OCI-LY7 (cell line): ENCODE data around the gene ELFN1. TPM values are rescaled to one million over a fixed set of nuclear protein-coding genes. Genes with fewer than 3 reads are reported as not detected.

Experiments
- BruUV-seq: library from RNA; stranded (reverse); fragments of 400-500 nt; replicated peaks from 2 replicates; lab custom pipeline; 2021; lab: Mats Ljungman, UMichigan
- CTCF ChIA-PET: fragments of 300-600 bp; sonication (Branson Sonifier 250); formaldehyde crosslinking; loops from one replicate; lab custom pipeline; 2022; ENCODE audit warnings: antibody characterized with exemption; ENCODE audit not compliant: unreplicated experiment; lab: Charles Lee
- POLR2A ChIA-PET: fragments of 300-600 bp; sonication (Branson Sonifier 250); formaldehyde crosslinking; loops from one replicate; lab custom pipeline; 2022; ENCODE audit warnings: antibody characterized with exemption; lab: Charles Lee
- DNase-seq: peaks from one replicate; pipeline ENCODE4 v3.0.0-alpha.2; 2015; ENCODE audit warnings: low spot score
- H2AFZ ChIP-seq: fragments of 200-600 bp; sonication (generic), shearing (Covaris generic); 2 replicates; pipeline ENCODE4 v1.6.1; 2014; ENCODE audit warnings: mild to moderate bottlenecking, antibody characterized with exemption, low read length, moderate library complexity
- H3K27ac ChIP-seq: fragments of 200-600 bp; sonication (generic); 2 replicates; pipeline ENCODE4 v1.5.1; 2014; ENCODE audit warnings: mixed run types, low read depth, mild to moderate bottlenecking, moderate library complexity, low read length, inconsistent platforms; ENCODE audit not compliant: poor library complexity, severe bottlenecking
- H3K36me3 ChIP-seq: fragments of 200-600 bp; sonication (generic); 2 replicates; pipeline ENCODE4 v1.6.1; 2014; ENCODE audit warnings: mild to moderate bottlenecking, antibody characterized with exemption, low read length, moderate library complexity, mixed read lengths; ENCODE audit not compliant: insufficient read depth
- H3K4me1 ChIP-seq: fragments of 200-600 bp; sonication (generic); 2 replicates; pipeline ENCODE4 v1.5.1; 2014; ENCODE audit warnings: mild to moderate bottlenecking, low read length; ENCODE audit not compliant: insufficient read depth, poor library complexity, severe bottlenecking
- H3K4me2 ChIP-seq: fragments of 200-600 bp; sonication (generic); 2 replicates; pipeline ENCODE4 v1.6.1; 2014; ENCODE audit warnings: mild to moderate bottlenecking, low read length
- H3K4me3 ChIP-seq: fragments of 200-600 bp; sonication (generic); 2 replicates; pipeline ENCODE4 v1.5.1; 2014; ENCODE audit warnings: mild to moderate bottlenecking, low read depth, low read length; ENCODE audit not compliant: poor library complexity, severe bottlenecking
- H3K79me2 ChIP-seq: fragments of 200-600 bp; sonication (generic); 2 replicates; pipeline ENCODE4 v1.6.1; 2016; ENCODE audit warnings: low read depth, mild to moderate bottlenecking, low read length, moderate library complexity, mixed read lengths; ENCODE audit not compliant: insufficient read depth
- H3K9me2 ChIP-seq: fragments of 200-600 bp; sonication (generic); 2 replicates; pipeline ENCODE4 v1.6.1; 2016; ENCODE audit warnings: mild to moderate bottlenecking, low read length, mixed read lengths; ENCODE audit not compliant: insufficient read depth
- H3K9me3 ChIP-seq: fragments of 200-600 bp; sonication (generic); 2 replicates; pipeline ENCODE4 v1.6.1; 2014; ENCODE audit warnings: mild to moderate bottlenecking, mixed run types, low read length, mixed read lengths
- H4K20me1 ChIP-seq: fragments of 200-600 bp; sonication (generic); 2 replicates; pipeline ENCODE4 v1.6.1; 2014; ENCODE audit warnings: mild to moderate bottlenecking, antibody characterized with exemption, low read length, moderate library complexity, mixed read lengths; ENCODE audit not compliant: insufficient read depth
- EZH2phosphoT487 ChIP-seq: fragments of 200-600 bp; sonication (generic); IDR thresholded peaks from 2 replicates; pipeline ENCODE4 v1.6.1; 2018; ENCODE audit warnings: low read depth, borderline replicate concordance, mild to moderate bottlenecking, mixed run types, antibody characterized with exemption, low read length, moderate library complexity, mixed read lengths
- intact Hi-C: fragments of 100-400 bp; cut with micrococcal nuclease; formaldehyde crosslinking; loops from one replicate; pipeline ENCODE4 v1.10.0; 2022; ENCODE audit not compliant: unreplicated experiment
- total RNA-seq, 2 experiments: library from RNA; depleted of rRNA in 1 of 2; stranded (reverse); fragments of >200 nt in 1 of 2; shearing (Covaris generic) in 1 of 2; gene quantifications; 2 replicates each; pipeline ENCODE4 v1.2.3, GENCODE V29; 2014 to 2022
- TF ChIP-seq, protein P1 (sequence below): fragments of 200-600 bp; sonication (generic); conservative IDR thresholded peaks from 2 replicates; pipeline ENCODE4 v1.5.1; 2014; ENCODE audit warnings: mild to moderate bottlenecking, antibody characterized with exemption, low read length, moderate library complexity, mixed read lengths

ELFN1 gene
- total RNA-seq, 2 experiments from 2014 or later, result not detected

DNA sequence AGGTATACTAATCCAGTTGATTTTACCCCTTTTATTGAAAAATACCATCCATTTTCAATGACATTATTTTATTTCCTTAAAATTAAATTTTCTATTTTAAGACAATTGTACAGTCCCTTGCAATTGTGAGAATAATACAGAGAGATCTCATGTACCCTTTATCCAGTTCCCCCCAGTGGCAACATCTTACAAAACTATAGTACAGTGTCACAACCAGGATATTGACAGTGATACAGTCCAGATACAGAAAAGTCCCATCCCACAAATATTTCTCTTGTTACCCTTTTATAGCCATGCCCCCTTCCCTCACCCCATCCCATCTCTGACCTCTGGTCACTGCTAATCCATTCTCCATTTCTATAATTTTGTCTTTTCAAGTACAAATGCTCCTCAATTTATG is 18.5 kb downstream of the ELFN1 start:
- peaks cover 15% of the 10 kb centered on the region; the same call in 1 of the 2 replicates for H3K9me3 ChIP-seq
- H3K4me2 ChIP-seq, result no peak overlapping the region
- DNase-seq, result no peak
- no peaks in the 10 kb centered on the region for H3K4me1 ChIP-seq
- ChIA-PET CTCF (no interaction called here), POLR2A (no interaction called here)
- no peaks in the 10 kb centered on the region for H3K9me2 ChIP-seq
- no peak overlapping the region for H3K27ac ChIP-seq
- no TSS peak for BruUV-seq
- no peak for TF ChIP-seq EZH2phosphoT487
- TF ChIP-seq, protein P1, sequence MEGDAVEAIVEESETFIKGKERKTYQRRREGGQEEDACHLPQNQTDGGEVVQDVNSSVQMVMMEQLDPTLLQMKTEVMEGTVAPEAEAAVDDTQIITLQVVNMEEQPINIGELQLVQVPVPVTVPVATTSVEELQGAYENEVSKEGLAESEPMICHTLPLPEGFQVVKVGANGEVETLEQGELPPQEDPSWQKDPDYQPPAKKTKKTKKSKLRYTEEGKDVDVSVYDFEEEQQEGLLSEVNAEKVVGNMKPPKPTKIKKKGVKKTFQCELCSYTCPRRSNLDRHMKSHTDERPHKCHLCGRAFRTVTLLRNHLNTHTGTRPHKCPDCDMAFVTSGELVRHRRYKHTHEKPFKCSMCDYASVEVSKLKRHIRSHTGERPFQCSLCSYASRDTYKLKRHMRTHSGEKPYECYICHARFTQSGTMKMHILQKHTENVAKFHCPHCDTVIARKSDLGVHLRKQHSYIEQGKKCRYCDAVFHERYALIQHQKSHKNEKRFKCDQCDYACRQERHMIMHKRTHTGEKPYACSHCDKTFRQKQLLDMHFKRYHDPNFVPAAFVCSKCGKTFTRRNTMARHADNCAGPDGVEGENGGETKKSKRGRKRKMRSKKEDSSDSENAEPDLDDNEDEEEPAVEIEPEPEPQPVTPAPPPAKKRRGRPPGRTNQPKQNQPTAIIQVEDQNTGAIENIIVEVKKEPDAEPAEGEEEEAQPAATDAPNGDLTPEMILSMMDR, result no peak
- no peak overlapping the region for H2AFZ ChIP-seq
- H3K36me3 ChIP-seq, result no peaks in the 10 kb centered on the region
- H3K4me3 ChIP-seq, result no peak overlapping the region
- intact Hi-C loops, result no loop called here
- H4K20me1 ChIP-seq, result no peaks in the 10 kb centered on the region
- H3K79me2 ChIP-seq, result no peaks in the 10 kb centered on the region

DNA sequence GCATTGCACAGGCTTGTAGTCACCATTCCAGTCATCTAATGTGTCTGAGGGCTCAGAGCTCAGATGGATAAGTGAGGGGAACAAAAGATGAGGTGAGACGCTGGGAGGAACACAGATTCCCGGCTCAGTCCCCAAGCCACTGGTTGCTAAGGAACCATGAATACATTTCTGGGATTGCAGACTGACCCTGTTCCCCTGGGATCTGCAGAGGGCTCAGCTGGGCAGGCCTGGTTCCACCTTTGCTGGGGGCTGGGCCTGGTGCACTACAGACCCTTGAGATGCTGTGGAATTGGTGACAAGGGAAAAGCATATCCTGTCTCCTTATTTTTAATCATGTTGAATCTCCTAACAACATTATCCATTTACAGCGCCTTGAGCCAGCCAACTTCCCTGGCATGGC is 19.2 kb downstream of the ELFN1 start:
- intact Hi-C loops, result no loop called here
- Histone ChIP-seq H4K20me1 (no peaks in the 10 kb centered on the region), H3K4me3 (no peak overlapping the region), H3K4me1 (no peaks in the 10 kb centered on the region), H3K9me3 (peaks cover 10% of the 10 kb centered on the region; the same call in 1 of the 2 replicates), H3K27ac (no peak overlapping the region), H2AFZ (no peak overlapping the region), H3K4me2 (no peak overlapping the region), H3K79me2 (no peaks in the 10 kb centered on the region), H3K9me2 (no peaks in the 10 kb centered on the region), H3K36me3 (no peaks in the 10 kb centered on the region)
- POLR2A ChIA-PET, result no interaction called here
- TF ChIP-seq EZH2phosphoT487, result no peak
- TF ChIP-seq, protein P1, result no peak
- DNase-seq, result no peak
- CTCF ChIA-PET, result no interaction called here
- BruUV-seq, result no TSS peak

DNA sequence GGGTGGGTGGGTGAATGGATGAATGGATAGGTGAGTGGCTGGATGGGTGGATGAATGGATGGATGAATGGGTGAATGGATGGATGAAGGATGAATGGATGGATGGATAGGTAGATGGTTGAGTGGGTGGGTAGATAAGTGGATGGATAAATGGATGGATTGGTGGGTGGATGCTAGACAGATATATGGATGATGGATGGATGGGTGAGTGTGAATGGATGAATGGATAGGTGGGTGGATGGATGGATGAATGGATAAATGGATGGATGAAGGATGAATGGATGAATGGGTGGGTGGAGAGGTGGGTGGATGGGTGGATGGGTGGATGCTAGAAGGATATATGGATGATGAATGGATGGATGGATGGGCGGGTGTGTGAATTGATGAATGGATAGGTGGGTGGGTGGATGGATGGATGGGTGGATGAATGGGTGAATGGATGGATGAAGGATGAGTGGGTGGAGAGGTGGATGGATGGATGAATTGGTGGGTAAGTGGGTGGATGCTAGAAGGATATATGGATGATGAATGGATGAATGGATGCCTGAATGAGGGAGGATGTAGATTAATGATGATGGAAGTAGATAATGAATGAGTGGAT is 20.4 kb downstream of the ELFN1 start:
- TF ChIP-seq, protein P1, result no peak
- no peak for TF ChIP-seq EZH2phosphoT487
- no peak overlapping the region for H3K4me3 ChIP-seq
- H3K79me2 ChIP-seq, result no peaks in the 10 kb centered on the region
- H2AFZ ChIP-seq, result no peak overlapping the region
- no peaks in the 10 kb centered on the region for H3K4me1 ChIP-seq
- no peak for DNase-seq
- POLR2A ChIA-PET, result no interaction called here
- H4K20me1 ChIP-seq, result no peaks in the 10 kb centered on the region
- BruUV-seq, result no TSS peak
- intact Hi-C loops, result no loop called here
- H3K36me3 ChIP-seq, result no peaks in the 10 kb centered on the region
- CTCF ChIA-PET, result no interaction called here
- H3K9me2 ChIP-seq, result no peaks in the 10 kb centered on the region
- no peak overlapping the region for H3K4me2 ChIP-seq
- H3K9me3 ChIP-seq, result no peaks in the 10 kb centered on the region
- H3K27ac ChIP-seq, result no peak overlapping the region
